ENCODE results near the gene SNX18.

DNA sequence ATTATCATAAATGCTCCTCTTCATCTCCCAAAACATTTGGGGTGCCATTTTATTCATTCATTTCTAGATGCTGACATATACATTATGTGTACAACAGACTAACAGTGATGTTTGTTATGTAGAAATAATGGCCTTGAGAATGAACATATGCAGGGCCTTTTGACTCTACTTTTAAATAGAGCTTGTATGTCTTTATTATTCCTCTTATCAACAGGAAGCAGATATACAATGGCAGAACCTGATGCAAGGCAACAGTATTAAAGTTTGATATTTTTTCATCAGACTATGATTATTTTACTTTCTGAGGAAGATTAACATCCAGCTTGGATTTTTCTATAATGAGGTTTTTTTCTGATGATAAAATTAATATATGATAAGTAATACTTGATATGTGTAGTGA is 44.1 kb downstream of the SNX18 start:
- TF ChIP-seq, protein P1, sequence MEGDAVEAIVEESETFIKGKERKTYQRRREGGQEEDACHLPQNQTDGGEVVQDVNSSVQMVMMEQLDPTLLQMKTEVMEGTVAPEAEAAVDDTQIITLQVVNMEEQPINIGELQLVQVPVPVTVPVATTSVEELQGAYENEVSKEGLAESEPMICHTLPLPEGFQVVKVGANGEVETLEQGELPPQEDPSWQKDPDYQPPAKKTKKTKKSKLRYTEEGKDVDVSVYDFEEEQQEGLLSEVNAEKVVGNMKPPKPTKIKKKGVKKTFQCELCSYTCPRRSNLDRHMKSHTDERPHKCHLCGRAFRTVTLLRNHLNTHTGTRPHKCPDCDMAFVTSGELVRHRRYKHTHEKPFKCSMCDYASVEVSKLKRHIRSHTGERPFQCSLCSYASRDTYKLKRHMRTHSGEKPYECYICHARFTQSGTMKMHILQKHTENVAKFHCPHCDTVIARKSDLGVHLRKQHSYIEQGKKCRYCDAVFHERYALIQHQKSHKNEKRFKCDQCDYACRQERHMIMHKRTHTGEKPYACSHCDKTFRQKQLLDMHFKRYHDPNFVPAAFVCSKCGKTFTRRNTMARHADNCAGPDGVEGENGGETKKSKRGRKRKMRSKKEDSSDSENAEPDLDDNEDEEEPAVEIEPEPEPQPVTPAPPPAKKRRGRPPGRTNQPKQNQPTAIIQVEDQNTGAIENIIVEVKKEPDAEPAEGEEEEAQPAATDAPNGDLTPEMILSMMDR (IDR thresholded peaks at IDR 0.05 in 2 of 3, conservative IDR thresholded peaks at IDR 0.05 in 1 of 3; ENCODE audit: control insufficient read depth in 2 of 3, extremely low read depth in 1 of 3, insufficient read depth in 1 of 3, low read depth in 3 of 3, low read length in 3 of 3): no peak
- no peak for TF ChIP-seq SP1 (IDR thresholded peaks at IDR 0.05; ENCODE audit: low read depth, low read length)
